CD4-positive, alpha-beta T cell treated with Interleukin-6 at 100 ng/mL for 8 hours (primary cell): ENCODE data around the gene PHF13.
"Not testable (repeated sequence)": the region's sequence is repeated elsewhere in the genome, so short reads cannot be mapped to it uniquely, and the experiment has no call there.

Experiments used
- DNase-seq: peaks from one replicate; pipeline ENCODE4 v3.0.0-alpha.2; 2020; ENCODE audit warnings: mixed read lengths, low spot score

The PHF13 gene

DNA sequence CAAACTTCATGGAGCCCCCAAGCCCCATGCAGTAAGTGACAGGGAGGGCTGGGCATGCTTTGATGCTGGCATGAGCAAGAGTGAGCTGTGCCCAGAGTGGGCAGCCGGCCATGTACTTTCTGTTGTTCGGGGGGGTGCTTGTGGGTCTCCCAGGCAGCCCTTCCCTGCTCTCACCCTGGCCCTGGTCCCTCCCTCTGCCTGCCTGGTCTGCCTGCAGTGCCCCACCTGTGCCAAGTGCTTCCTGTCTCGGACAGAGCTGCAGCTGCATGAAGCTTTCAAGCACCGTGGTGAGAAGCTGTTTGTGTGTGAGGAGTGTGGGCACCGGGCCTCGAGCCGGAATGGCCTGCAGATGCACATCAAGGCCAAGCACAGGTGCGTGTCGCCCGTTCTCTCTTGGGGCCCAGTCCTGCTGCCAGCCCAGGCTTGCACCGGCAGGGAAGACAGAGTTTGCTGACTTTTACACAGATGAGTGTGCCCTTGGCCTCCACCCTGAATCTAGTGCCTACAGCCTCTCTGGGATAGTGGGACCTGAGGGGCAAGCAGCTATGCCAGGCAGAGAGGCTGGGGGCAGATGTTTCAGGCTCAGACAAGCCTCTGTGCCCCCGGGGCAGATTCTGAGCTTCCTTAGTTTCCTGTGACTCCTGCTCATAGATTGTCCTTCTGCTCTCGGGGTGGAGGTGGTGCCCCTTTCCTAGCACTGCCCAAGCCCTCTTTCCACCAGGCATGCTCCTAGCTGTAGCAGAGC is 26.1 kb upstream of the PHF13 start:
- DNase-seq: no peak

DNA sequence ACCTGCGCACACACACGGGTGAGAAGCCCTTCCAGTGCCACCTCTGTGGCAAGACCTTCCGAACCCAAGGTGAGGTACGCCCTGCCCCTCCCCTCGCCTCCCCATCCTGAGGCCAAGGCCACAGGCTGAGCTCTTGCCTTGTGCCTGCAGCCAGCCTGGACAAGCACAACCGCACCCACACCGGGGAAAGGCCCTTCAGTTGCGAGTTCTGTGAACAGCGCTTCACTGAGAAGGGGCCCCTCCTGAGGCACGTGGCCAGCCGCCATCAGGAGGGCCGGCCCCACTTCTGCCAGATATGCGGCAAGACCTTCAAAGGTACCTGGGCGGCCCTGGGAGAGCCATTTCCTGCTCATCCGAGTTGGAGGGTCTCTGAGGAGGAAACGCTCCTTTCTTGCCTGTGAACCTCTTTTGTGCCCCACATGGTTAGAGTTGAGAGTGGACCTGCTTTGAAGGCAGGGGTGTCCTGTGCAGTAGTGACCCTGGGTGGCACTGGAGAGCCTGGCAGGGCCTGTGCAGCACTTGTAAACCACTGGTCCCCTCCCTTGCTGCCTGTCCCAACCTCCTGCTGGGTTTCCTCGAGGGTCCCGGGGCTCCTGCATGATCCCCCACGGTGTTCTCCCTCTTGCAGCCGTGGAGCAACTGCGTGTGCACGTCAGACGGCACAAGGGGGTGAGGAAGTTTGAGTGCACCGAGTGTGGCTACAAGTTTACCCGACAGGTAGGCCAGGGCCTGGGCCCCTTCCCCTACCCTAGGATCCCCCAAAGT is 25.2 kb upstream of the PHF13 start:
- no peak for DNase-seq

DNA sequence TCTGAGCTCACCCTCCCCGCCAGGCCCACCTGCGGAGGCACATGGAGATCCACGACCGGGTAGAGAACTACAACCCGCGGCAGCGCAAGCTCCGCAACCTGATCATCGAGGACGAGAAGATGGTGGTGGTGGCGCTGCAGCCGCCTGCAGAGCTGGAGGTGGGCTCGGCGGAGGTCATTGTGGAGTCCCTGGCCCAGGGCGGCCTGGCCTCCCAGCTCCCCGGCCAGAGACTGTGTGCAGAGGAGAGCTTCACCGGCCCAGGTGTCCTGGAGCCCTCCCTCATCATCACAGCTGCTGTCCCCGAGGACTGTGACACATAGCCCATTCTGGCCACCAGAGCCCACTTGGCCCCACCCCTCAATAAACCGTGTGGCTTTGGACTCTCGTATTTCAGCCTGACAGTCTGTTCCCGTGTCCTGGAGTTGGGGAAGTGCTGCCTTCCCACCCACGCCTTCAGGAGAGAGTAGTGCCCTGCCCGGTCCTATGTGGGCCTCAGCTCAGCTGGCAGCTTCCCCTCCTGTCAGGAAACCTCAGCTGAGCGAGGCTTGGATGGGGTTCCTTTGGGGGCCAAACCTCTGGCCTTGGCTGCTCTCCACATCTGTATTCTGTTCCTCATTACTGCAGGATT is 24.5 kb upstream of the PHF13 start:
- DNase-seq: no peak

DNA sequence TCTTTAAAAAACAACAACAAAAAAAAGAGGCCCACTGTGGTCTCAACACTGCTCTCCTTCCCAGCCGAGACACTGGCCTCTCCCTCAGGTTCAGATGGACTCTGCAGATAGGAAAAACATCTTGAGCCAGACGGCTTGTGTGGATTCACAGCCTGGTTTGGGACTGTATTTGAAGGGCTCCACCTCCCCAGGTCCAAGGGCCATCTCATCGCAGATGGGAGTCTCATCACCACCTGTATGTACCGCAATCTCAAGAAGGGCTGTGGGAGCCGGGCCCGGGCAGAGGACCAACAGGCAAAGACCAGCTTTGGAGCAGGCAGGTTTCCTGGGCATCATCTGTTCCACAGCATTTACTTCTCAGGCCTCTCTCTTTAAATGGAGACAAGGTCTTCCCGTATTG is 23.5 kb upstream of the PHF13 start:
- no peak for DNase-seq

DNA sequence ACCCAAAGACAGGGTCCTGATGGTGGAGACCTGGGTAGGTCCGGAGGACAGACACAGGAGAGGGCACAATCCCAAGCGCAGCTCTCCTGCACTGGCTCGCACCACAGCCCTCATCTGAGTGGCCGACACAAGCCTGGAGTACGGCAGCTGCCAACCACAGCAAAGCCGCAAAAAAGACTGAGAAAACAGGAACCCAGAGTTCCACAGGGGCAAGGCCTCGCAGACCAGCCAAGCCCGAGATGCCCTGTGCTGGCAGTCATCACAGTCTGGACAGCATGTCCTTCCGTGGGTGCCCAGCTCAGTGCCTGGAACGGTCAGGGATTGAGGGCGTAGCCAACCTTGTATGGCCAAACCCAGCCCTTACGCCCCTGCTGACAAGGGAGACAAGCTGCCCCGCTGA is 22.3 kb upstream of the PHF13 start:
- DNase-seq: no peak

DNA sequence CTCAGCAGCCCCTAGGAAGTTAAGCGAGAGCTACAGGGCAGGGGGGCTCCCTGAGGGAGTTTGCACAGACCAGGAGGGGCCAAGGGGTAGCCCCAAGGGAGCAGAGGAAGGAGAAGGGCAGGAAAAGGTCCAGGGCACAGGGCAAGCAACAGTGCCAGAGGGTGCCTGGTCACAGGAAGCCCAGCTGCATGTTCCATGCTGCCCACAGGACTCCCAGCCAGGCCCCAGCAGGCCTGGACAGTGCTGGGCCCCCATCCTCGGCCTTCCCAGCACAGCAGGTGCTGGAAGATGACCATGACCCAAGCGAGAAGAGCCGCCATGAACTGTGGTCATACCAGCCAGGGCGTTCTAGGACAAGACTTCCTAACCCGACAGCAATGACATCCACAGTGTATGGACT is 21.9 kb upstream of the PHF13 start:
- DNase-seq: no peak

DNA sequence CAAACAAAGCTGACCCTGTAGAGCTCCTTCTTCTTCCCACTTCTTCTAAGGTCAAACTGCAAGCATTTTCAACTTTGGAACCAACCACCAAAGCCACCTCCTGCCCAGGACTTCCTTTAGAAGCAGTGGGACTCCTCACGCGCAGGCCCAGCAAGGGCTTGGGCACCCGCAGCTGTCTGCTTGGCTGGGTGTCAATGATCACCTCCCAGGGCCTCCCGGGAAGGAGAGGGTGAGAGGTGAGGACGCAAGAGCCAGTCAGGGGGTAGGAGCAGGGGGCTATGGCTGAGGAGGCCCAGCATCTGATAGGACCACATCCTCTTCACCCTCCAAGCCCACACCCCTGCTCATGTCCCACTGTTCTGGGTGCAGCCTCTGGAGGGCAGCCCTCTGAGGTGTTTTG is 21.1 kb upstream of the PHF13 start:
- DNase-seq: no peak

DNA sequence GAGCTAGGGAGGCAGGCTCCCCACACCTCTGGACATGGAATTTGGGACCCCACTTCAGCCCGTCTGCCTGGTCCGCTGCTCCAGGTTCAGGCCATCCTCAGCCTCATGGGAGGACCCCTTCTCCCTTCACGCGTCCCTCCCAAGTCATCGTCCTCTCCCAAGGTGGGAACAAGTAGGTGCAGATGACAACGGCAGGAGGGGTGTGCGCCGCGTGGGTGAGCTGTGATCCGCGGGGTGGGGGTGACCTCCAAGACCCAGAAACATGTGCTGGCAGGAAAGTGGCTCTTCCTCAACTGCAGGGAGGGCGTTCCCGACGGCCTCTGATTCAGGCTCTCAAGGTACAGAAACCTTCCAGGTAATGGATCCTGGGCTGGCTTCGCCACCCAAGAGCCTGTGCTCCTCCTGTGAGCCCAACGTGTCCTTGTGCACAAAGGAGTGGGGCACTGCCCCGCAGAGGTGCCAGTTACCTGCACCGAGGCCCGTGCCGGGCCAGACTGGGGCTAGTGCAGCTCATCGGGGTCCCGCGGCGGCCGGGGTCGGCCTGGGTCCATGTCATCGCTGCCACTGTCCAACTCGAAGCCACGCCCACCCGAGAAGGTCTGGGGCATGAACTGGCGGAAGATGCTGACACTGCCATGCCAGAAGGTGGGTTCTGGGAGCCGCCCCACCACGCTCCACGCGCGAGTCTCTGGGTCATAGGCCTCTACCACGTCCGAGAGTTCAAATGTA is 20.5 kb upstream of the PHF13 start:
- no peak for DNase-seq

DNA sequence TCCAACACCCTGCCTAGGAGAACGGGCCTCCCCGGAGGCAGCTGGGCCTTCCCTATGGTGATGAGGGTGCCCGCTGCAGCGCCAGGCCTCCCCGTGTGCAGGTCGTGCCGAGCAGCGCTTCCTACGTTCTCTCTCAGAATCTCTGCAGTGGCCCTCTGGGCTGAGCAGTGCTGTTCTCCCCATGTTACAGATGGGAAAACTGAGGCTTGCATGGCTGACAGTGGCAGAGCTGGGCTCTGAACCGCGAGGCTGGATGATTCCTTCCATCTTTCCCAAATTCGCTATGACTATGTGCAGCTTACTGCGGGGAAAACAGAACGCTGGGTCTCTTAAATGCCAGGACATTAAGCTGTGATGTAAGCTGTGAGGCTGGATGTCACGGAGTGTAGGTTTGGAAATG is 19.7 kb upstream of the PHF13 start:
- no peak for DNase-seq

DNA sequence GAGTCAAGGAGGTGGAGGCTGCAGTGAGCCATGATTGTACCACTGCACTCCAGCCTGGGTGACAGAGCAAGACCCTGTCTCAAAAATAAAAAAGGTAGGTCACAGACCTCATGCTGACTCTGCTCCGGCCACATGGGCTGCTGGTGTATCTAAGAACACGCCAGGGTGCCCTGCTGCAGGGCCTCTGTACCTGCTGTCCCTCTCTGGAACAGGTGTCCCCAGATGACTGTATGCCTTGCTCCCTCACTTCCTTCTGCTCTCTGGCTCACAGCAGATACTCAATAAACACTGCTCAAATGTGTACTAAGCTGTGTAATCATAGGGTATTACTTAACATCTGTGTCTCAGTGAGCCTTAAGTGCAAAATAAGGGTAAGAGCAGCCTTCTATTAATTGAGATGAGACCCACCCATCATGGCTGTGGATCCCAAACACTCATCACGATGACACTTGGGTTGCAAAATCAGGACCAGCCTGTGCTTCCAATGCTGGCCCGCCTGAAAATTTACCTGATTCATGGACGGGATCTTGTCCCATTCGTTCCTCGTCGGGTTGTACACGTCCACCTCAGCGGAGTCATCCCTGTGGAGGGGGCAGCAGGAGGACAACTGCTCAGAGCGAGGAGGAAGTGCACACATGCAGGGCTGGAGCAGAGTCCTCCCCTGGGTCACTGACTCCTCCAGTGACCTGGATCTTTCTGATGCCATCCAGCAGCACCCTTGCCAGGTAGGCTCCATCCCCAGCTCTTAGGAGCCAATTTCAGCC is 18.4 kb upstream of the PHF13 start:
- DNase-seq: no peak

DNA sequence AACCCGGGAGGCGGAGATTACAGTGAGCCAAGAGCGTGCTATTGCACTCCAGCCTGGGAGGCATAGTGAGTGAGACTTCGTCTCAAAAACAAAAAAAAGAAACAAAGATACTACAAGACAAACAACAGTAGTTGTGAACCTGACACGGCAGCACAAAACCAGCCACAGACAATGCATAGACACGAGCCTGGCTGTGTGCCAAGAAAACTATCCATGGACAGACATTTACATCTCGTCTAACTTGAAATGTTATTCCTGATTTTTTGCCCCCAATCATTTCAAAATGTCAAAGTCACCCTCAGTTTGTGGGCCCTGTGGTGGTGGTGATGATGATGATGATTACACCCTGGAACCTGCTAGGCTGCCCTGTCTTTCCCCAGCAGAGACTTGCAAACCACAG is 17.2 kb upstream of the PHF13 start:
- no peak for DNase-seq

DNA sequence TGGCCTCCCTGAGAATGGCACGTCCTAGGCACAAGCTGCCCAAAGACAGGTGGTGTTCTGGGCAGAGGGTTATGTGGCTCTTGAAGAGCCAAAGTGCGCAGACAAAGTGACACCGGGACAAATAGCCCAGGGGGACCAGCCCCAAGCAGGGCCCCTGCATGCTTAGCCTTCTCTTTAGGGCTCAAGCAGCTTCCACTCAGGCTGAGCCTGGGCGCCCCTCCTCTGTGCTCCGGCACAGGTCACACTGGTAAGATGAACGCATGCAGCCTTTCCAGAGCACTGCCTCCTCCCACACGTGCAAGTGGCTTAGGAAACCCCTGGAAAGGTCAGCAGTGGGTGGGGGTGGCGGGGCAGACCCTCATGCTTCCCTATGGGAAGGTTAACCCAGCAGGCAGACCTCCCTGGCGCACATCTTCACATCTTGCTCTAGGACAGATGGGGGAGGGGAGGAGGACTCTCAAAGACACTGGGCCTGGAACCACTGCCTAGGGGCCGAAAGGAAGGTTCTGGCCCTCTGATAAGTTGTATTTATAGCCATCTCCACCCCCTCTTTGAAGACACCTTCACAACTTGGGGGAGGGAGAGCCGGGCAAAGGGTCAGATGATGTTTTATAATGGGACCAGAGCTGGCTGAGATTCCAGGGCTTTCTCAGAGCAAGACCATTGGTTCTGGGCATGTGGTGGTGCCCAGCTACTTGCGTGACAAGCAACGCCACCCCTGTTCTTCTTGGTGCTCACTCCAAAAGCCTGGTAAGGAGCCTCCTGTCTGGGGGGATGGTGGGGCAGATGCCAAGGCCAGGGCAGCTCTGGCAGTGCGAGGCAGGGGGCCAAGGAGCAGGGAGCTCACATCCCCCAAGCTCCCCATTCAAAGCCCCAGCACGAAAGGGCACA is 16.4 kb upstream of the PHF13 start:
- no peak for DNase-seq

DNA sequence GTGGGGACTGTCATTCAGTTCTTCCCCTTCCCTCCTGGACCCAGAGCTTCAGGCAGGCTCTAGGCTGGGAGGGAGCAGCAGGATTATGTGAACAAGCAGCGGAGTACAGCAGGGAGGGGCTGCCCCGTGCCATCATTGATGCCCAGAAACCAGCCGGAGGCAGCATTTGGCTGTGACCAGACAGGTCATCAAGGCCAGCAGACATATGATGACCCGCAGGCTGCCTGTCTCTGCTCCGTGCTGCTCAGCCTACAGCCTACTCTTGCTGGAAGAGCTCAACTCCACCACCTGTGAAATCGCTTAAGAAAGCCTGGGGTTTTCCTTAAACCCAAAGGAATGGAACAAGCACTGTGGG is 15.8 kb upstream of the PHF13 start:
- no peak for DNase-seq

DNA sequence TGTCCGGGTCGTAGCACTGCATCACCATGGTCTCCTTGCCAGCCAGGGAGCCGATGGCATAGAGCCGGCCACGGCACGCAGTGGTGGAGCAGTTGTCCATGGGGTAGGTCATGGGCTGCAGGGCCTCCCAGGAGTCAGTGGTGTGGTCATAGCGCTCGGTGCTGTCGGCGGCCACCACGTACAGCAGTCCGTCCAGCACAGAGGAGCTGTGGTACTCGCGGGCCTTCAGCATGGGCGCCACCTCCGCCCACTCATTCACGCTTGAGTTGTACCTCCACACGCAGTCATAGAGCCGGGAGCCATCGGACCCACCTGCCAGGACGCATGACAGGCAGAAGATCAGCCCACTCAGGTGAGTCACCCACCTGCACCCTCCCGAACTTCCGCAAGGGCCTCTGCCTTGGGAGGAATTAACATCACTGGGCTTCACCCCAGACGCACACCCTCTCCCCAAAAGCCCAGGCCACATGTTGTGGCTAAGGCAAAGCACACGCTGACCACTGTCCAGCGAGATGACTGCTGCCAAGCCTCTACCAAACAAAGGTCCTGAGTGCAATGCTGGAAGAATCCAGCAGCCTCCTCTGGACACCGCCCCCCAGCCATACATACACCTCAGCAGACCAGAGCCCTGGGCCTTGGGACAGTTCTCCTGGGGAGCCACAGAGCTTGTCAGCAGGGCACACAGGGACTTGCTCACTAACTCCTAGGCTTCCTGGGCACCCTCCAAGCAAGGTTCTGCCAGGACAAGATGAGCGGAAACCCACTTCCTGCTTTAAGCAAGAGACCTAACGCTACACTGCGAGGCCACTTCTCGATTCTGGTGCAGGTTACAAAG is 14.2 kb upstream of the PHF13 start:
- peak; percentile 69 for DNase-seq

DNA sequence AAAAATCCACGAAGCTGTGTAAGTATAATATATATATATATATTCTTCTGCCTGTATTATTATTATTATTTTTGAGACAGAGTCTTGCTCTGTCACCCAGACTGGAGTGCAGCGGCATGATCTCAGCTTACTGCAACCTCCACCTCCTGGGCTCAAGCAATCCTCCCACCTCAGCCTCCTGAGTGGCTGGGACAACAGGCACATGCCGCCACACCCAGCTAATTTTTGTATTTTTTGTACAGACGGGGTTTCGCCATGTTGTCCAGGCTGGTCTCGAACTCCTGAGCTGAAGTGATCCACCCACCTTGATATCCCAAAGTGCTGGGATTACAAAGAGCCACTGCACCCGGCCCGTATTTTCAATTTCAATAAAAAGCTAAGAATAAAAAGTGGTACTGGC is 13.5 kb upstream of the PHF13 start:
- not testable (repeated sequence) for DNase-seq

DNA sequence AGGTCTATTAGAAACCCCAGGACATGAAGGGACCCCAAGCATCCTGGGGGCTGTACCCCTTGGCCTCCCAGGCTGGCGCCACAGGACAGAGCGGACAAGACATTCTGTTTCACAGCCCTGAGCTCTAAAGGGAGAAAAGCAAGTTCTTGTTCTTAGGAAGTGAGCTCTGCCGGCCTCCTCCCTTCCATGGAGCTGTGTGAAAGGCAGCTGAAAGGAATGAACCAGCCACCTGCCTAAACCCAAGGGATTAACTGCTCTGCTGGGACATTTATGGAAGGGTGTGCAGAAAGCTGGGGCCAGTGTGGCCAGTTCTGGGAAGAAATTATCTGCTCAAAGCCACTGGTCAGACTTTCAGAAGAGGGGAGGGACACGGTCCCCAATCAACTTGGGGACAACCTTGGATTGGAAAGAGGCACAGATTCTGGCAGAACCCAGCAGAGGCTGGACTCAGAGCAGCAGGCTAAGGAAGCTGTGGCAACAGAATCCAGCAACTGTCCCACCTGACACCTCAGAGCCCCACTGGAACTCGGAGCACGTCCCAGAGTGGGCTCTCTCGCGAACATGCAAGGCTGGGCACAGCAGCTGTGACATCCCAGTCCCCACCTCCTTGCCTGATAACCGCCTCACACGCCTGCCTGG is 13.0 kb upstream of the PHF13 start:
- DNase-seq: no peak

DNA sequence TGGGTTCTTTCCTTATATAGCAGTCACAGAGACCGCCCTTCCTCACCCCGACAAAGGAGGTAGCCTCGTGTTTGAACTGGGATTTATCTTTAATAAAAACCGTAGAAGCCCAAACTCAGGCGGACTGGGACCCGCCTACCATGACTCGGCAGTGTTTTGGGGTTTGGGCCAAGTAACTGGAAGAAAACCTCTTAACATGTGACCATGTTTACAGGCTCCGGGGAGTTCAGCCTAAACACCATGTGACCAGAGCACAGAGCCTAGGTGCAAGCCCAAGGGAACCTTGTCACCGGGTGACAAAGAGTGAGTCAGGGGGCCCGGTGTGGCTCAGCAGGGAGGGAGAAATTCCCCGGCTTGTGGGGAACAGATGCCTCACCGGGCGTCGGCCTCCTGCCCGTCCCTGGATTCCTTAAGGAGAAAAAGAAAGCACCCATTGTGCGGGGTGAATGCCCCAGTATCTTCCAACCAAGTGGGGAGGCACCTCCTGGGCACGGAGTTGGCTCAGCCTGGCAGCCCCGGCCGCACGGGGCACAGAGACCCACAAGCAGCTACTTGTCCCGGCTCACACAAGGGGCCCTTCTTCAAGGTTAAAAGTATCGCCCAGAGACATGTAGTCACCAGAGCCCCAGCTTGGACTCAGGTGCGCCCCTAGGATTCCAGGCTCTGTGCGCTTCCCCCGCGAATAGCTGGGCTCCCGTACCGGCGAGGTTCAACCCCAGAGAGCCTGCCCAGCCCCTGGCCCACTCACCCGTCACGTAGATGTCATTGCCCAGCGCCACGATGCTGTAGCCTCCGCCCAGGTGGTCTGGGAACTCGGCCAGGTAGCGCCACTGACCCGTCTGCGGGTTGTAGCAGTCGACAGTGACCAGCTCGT is 12.2 kb upstream of the PHF13 start:
- DNase-seq: peak; percentile 81

DNA sequence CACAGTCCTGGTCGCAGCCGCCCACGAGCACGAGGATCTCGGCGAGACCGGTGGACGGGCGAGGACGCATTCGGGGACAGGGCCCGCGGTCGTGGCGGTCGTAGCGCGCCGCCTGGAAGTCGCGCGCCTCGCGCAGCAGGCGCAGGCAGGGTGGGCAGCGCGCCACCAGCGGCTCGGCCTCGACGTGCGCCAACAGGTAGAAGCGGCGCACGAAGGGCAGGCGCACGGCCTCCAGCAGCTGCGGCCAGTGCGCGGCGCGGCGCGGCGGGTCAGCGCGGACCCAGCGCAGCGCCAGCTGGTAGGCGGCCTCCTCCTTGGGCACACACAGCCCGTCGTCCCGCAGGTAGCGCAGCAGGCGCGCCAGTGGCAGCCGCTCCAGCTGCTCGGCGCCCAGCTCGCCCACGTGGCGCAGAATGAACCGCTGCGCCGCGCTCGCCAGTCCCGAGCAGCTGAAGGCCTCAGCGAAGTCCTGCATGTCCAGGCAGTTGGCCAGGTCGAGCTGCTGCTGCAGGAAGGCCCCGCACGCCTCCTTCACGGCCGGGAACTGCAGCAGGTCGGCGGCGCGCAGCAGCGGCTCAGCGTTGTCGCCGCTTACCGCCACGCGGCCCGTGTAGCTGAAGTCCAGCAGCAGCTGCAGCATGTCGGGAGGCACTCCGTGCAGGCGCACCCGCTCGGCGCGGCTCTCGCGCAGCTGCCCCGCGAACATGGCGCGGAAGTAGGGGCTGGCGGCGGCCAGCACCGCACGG is 11.4 kb upstream of the PHF13 start:
- DNase-seq: no peak
